AG08396 (cell line): ENCODE measurements around the gene ATP1A2.

ENCODE experiments used
- DNase-seq: peaks from one replicate; pipeline ENCODE4 v3.0.0; 2012; ENCODE audit warnings: low spot score, mixed read lengths

ATP1A2 gene

DNA sequence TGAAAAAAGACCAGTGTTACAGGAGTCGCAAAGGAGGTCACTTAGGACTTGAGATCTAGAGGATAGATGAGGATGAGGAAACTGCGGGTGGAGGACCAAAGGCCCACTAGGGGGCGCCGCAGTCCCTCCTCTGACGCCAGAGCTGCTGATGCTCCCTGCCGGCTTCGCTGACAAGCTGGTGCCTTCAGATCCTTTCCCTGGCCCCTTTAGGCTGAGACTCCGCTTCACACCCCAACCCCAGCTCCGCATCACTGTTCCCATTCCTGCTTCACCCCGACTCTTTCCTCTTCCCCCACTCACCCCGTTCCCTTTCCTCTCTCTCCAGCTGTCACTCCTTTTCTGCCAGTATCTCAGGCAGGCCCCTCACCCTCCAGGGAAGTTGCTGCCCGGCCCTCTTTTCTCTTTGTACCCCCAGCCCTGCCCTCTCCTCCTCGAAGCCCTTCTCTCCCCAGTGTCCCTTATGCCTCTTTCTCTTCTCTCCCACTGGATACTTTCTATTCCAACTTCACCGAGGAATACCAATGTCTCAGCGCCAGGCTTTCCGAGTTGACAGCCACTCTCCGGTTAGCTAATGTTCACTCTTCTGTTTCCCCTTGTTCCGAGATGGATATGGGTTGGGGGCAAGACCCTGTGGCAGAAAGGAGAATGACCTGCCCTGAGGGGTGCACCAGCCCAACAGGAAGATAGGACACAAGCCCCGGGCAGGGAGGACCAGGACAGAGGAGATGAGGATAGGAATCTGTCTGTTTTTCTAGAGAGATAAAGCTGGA is 29.7 kb upstream of the ATP1A2 start:
- peak; percentile 92 for DNase-seq

DNA sequence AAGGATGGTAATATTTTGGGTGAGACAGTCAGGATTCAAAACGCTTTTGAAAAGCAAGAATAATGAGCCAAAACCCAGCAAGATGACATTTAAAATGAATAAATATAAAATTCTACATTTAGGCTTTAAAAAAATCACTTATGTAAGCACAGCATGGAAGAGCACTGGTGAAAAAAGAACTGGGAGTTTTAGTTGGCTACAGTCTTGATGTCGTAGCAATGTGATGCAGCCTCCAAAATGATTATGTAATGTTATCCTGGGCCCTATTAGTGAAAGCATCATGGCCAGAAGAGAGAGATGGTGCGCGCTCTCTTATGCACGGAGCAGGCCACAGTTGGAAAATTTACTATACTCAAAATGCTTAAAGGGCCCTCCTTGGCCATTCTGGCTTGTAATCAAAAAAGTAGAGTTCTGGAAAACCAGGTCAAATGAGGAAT is 29.1 kb upstream of the ATP1A2 start:
- DNase-seq = no peak

DNA sequence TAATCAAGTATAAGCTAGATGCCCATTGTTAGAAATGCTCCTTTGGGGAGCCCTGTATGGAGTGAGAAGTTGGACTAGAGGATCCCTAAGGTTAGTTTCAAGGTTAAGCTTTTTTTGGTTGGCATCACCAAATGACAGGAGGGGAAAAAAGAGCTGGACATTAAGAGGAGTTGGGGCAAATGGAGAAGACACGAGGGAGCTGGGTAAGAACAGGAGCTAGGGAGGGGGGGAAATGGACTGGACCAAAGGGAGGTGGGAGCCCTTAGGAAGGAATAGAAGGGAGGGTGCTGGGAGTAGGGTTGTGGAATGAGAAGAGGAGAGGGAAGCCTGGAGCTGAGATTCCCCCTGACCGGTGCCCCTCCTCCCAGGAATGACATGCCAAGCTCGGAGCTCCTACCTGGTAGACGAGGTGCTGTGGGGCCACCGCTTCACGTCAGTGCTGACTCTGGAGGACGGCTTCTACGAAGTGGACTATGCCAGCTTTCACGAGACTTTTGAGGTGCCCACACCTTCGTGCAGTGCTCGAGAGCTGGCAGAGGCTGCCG is 28.4 kb upstream of the ATP1A2 start:
- DNase-seq = no peak

DNA sequence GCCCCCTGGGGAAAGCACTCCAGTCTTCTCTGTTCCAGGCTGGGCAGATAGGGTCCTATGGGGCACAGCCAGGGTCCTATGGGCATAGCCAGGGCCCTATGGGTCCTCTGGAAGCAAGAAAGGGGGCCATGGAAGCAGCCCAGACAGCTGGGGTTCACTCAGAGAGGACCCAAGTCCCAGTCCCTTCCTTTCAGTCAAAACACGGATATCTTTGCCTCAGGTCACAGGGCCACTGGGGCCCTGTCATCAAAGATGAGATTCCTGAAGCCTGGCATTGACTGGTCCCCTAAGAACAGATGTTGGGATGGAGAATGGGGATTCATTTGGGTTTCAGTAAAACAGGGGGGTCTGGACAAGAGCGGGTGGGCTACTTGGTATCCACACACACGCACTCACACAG is 25.7 kb upstream of the ATP1A2 start:
- no peak for DNase-seq

DNA sequence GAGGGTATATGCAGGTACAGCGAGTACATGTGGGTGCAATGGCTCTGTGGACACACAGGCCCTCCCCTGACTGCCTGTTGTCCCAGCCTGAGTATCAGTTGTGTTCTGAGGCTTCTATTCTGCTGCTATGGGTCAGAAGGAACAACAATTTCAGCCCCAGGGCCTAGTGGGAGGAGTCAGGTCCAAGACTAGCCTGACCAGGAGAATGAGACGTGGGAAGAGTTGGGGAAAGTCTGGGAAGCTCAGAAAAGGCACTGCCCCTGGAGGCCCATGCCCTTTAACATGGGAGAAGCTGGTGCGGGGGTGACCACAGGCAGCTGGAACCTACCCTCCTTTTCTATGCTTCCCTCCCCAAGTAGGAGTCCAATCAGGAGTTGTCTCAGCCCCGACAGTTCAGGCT is 24.8 kb upstream of the ATP1A2 start:
- no peak for DNase-seq

DNA sequence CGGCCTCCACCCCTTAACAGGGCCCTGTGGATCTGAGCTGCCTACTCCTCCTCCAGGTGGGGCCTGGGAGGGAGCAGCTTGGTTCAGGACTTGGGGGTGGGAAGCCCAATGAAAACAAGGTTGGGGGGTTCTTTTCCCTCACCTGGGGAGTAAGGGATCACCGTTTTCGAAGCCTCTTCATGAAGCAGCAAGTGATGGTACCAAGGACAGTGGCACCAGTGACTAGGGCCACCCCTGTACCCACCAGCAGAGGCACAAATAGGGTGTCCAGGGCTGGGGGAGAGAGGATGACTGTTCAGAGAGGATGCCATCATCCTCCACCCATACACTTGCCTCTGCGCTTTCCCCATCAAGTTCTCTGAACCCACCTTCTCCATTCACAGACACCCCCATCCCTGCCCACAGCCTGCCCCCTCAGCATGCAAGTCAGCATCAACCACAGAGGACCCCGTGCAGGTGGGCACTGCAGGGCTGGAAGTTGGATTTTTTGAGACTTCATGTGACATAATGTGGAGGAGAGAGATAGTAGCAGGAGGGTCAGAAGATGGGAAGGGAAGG is 23.8 kb upstream of the ATP1A2 start:
- DNase-seq = no peak

DNA sequence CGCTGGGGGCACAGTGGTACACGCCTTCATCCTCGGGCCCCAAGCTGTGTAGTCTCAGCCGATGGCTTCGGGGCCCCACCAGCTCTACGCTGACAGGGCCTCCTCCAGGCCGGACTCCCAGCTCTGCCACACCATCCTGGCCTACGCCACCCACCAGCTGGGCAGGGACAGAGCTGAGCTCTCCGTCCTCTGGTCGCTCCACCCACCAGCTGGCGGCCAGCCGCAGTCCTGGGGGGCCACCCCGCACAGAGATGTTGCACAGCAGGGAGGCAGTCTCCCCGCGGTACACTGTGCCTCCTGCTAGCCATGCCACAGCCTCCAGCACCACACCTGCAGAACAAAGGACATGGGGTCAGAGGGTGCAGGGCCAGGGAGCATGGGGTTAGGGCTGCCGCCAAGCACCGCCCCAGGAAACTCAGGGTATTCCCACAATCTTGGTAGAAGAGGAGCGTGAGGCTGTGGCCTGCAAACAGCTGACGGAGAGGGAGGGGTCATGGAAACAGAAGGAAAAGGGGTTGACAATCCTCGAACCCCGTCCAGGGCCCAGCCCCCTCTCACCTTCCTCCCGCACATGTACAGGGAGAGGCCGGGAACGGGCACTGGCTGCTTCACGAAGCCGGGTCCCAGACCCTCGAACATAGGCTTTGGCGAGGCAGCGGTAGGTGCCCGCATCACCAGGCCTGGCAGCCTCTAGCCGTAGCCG is 23.0 kb upstream of the ATP1A2 start:
- no peak for DNase-seq

DNA sequence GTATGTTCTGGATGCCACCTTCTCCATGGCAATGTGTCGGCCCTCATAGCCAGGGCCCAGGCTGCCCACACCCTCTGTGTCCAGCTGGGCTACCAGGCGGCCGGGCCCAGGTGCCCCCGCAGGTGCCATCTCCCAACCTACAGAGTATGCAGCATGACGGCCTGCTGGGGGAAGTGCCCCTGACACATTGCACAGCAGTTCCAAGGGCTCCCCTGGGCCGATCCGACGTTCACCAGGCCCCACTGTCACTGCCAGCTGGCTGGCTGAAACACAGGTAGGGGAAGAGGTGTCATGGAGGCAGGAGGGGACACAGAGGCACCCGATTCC is 22.5 kb upstream of the ATP1A2 start:
- no peak for DNase-seq

DNA sequence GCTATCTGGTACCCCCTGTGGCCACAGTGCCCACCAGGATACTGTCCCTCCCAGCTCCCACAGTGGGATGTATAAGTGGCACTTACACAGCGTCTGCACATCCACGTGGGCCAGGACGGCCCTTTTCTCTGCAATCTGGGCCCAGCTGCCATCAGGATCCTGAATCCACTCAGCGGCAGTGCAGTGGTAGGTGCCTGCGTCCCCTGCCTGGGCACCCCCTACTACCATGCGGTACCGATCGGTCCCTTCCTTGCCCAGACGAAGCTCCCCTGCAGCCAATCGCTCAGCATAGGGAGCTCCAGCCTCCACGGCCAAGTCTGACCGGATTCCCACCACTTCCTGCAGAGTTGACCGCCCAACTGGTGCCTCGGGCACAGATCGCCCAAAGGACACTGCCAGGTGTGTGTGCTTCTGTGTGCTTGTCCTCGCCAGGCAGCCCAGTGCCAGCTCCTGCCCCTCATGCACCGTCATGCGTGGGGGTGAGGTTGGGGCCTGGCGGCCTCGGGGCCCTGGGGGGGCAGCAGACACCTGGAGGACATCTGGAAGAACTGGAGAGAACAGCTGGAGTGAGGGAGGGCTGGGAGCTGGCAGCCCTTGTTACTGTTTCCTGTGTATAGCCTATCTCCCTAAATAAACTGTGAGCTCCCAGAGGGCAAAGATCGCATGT is 21.8 kb upstream of the ATP1A2 start:
- no peak for DNase-seq

DNA sequence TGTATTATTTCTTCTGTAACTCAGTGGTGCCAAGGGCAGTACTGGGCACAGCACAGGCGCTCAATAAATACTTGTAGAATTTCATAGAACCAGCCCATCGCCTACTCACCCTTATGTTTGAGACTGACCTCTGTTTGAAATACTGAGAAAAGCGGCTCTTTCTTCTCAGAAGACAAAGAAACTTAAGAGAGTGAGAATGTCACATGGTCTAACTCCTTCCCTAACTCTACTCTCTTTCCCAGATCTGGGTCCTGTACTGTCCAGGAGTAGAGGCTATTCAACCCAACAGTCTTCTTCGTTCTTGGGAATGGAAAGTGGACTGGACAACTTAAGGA is 21.3 kb upstream of the ATP1A2 start:
- no peak for DNase-seq

DNA sequence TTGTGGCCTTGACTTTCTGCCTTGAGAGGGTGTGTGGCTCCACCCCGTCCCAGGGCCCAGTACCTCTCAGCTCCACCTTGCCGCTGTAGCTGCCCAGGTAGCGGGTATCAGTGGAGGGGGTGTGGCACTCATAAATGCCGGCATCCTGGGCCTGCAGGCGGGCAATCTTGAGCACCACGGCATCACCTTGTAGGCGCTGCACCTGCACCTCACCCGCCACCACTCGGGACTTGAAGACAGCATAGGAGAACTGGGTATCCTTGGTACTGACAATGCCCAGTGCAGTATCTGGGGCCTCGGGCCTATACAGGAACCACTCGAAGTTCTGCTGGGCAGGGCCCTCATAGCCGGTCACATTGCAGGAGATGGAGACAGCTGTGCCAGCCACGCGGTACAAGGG is 20.8 kb upstream of the ATP1A2 start:
- no peak for DNase-seq

DNA sequence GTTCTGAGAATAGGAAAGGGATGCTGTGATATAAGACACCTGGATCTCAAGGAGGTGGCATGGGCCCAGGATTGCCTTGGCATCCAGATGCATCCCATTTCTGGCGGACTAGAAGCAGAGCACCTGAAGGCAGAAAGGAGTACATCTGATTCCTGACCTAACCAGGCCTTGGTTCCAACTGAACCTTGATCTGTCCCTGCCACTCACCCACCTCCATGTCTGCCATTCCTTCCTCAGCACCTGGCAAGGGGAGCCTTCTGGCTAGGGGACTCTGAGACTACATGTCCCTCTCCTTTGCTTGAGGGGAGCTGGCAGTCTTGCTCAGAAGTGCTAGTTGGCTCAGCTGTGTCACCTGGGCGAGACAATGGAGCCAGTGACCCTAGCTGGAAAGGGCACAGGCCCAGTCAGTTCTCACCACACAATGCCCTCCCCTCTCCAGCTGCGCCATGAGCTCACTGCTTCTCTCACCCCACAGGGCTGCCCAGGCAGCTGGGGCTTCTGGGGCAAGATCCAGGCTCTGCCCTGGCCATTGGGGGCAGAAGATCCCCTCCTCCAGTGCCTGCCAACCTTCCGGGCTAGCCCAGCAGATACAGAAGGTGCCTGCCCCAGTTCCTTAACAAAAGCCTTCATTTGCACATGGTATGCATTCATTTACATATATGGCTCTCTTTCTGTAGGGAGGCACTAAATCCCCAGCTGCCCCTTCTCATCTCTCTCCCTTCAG is 20.0 kb upstream of the ATP1A2 start:
- no peak for DNase-seq

DNA sequence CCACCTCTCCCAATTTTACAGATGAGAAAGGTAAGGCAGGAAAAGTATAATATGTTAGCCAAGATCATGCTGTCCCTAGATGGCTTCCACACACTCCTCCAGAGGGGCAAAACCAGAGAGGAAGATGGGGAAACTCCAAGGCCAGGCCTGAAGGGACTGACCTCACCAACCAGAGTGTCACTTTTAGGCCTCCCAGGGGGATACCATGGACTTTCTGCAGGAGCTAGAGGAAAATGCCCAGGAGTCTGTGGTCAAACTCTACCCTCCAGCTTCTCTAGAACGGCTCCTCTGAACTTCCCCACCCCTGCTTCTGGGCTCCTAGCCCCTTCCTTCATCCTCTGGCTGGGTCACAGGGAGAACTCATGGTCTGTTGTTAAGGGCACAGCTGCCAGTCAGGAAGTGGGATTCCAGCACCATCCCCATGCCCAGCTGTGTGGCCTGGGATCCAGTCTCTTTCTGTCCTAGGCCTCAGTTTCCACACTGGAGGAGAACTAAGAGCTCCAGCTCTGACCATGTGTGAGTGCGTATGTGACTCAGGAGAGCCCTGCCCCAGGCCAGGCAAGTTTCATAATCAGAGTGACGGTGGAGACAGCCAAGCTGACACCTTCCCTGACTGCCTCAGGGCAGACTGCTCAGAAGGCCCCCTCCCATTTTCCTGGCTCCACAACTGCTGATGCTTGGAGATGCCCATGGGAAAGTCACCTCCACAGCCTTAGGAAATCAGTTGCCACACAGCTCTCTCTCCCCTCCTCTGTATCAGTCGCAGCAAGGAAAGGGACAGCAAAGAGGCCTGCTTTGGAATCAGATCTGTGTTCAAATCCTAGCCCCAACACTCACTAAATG is 19.1 kb upstream of the ATP1A2 start:
- peak; percentile 38 for DNase-seq

DNA sequence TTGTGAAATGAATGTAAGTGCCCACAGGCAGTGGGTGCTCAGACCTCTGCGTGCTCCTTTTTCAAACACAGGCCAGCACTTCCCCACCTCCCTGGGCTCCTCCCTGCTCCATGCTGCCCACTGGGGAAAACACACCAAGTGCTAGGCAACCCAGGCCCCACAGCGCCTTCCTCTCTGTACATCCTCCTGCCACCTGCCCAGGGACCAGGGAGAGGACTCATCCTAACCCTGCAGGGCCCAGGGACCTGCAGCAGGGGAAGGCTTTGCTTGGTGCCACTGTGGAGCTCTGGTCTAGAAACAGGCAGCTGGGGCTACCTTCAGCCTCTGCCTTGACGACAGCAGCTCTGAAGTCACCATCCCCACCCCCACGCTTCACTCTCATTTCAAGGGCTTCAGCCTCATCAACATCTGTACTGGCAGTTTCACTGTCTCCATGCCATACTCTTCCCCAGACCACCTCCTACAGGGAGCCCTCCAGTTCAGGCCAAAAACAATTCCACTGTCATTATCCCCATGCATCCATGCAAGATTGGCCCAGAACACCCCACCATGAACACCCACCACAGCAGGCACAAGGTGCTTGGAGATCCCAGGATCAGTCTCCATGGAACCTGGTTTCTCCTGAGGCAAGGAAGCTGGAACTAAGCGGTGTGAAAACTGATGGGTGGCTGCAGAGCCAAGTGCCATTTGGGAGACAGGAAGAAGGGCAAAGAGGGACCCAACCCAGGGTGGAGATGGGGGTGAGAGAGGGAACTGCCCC is 18.2 kb upstream of the ATP1A2 start:
- DNase-seq = no peak

DNA sequence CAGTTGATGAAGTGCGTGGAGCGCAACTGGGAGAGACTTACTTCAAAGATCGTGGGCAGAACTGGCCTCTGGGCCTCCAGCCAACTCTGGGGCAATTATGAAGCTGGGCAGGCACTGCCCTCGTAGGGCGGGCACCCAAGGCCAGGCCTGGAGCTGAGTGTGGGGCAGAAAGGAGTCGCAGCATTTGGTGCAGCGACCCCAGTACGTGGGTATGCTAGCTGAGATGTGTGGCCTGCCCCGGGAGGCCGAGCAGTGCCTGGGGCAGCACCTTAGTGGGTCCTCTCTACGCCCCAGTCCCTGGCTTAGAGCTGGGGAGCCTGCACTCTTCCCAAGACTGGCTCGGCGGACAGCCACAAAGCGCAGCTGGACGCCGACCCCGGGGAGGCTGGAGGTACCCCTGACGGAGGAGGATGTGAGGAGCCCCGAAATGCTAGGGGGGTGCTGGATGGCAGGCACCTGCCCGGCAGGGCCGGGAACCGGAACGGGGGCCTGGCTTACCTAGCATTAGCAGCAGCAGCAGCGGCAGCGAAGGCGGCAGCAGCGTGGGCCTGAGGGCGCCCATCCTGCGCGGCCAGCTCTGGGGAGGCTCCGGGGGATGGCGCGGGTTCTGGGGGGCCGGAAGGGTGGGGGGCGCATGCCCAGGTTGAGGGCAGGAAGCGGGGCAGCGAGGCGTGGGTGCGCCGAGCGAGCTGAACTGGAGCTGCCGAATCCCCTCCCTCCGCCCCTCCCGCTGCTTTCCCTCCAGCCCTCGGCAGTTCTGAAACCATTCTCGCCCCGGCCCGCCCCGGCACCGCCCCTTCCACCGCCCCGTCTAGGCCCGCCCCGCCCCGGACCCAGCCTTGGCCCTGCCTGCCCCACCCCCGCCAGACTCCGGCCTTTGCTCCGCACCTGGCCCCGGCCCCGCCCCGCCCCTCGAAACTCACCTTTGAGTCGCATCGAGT is 17.4 kb upstream of the ATP1A2 start, which contains the start of gene IGSF8:
IGSF8 (minus strand) TSS at position 709 of the 941 bp plus-strand sequence; CDS start at position 562, 147 bp downstream.
- DNase-seq = peak; percentile 92

DNA sequence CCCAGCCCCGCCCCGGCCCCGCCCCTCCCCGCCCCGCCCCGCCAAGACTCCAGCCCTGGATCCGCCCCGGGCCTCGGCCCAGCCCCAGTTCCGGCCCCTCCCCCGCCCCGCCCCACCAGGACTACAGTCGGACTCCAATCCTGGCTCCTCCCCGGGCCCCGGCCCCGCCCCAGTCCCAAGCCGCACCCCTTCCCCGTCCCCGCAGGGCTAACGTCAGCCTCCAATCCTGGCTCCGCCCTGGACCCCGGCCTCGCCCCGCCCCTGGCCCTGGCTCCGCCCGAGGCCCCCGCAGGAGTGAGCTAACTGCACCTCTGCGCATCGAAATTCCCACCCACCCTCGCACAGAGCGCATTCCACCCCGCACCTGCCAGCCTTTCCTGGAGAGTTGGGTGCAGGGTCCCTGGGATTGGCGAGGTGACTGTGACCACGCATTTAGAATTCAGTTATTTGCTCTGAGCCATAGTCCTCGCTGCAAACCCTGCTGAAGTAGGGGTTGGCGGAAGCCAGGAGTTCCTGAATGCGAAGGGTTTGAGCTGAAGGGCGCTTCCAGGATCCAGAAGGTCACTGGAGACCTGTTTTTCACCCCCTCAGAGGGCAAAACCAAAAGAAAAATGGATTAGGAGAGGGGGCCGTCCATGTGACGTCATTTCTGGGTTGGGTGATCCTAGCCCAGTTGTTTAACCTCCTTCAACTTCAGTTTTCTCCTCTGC is 16.6 kb upstream of the ATP1A2 start:
- peak; percentile 98 for DNase-seq

DNA sequence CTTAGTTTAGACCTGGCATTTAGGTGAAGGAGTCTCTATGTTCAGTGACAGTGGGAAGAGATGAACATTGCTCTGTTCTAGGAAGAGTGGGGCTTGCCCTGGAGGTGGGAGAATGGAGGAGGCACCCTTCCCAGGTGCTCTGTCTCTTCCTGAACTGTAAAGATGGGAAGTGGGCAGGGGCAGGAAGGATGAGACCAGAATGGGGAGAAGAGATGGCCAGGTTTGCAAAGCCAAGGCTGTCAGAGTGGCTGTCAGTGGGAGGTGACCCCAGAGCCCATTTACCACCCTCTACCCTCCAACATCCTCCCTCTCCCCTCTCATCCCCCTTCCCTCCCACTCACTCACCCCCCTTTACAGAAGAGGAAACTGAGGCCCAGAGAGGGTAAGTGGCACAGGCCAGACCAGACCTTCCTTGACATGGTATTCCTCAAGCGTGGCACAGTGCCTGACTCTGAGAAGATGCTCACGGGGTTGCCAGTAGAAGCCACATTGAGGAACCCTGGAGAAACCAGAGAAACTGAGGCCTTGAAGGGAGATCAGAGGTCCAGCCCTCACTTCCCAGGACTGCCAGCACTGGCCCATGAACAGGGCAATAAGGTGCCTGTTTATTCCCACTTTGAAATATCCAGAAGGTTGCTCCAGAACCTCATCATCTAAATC is 15.7 kb upstream of the ATP1A2 start:
- DNase-seq = no peak
